NCI-H1105 treated with DMSO at 0.1 percent for 48 hours (cell line): Measurements from ENCODE around the gene ATPAF1.

Experiments used
- DNase-seq: peaks from one replicate; lab custom pipeline; 2025; lab: John Stamatoyannopoulos, UW

The ATPAF1 gene

DNA sequence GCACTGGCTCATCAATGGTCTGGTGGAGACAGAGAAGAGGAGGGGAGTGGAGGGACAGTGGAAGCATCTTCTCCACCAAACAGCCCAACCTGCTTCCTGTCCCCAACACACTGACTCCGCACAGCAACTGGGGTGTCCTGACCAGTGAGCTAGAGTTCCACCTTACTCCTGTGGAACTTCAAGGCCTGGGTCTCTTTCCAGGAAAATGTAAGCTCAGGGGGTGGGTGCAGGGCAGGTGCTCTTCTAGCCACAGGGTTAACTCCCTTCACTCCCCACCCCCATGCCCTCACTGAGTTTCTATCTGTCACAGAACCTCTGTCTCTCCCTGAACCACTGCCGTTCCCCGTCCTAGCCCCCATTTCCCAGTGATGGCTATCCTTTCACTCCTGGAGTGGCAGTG lies 52.4 kb downstream of the ATPAF1 start:
- DNase-seq: no peak

GRCh38 chr1:46615088-46615487 lies 53.1 kb downstream of the ATPAF1 start:
- DNase-seq: no peak

DNA sequence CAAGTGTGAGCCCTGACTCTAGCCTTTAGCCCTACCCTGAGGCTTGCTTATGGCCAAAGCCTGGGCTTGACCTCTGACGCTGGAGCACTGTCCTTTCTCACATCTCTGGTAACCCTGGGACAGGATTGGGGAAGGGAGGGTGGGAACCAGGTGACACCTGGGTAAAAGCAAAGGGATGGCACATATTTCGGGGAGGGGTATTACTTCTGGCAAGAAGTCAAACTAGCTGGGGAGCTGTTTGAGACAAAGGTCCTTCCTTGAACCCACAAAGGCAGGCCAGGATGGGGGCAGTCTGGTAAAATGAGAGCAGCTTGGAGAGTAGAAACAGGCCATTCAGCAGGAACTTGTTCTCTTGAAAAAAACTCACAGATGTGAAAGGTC lies 53.6 kb downstream of the ATPAF1 start:
- no peak for DNase-seq

GRCh38 chr1:46613661-46614603 lies 54.2 kb downstream of the ATPAF1 start:
- DNase-seq: no peak

DNA sequence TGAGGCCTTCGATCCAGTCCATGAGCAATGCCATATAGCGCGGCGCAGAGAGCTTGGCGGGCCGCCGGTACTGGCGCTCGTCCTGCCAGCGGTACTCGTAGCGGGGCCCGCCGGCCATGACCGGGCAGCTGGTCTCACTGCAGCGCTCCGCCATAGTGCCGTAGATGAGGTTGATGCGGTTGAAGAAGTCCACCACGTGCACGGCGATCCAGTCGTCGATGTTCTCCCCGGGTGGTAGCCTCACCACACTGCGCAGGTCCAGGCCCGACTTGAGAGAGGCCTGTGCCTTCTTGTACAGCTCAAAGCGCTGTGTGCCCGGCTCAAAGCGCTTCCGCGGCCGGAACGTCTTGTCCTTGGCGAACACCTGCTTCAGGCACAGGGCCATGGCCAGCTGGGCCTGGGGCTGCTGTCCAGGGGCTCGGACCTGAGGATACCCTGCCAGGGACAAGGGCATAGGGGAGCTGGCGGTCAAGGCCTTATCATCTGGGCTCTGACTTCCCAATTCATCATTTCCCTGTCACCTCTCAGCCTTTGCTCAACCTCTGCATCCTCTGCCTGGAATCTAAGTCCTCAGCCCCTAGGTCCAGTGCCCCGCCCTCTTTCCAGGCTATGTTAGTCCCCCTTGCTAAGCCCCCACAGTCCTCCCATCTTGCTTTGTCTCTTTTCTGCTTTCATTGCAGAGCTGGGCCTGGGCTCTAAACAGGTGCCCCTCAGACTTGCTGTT lies 55.1 kb downstream of the ATPAF1 start:
- DNase-seq: no peak

- no peak for DNase-seq
Observed at GRCh38 chr1:46611691-46612221, 56.4 kb downstream of the ATPAF1 start.

DNA sequence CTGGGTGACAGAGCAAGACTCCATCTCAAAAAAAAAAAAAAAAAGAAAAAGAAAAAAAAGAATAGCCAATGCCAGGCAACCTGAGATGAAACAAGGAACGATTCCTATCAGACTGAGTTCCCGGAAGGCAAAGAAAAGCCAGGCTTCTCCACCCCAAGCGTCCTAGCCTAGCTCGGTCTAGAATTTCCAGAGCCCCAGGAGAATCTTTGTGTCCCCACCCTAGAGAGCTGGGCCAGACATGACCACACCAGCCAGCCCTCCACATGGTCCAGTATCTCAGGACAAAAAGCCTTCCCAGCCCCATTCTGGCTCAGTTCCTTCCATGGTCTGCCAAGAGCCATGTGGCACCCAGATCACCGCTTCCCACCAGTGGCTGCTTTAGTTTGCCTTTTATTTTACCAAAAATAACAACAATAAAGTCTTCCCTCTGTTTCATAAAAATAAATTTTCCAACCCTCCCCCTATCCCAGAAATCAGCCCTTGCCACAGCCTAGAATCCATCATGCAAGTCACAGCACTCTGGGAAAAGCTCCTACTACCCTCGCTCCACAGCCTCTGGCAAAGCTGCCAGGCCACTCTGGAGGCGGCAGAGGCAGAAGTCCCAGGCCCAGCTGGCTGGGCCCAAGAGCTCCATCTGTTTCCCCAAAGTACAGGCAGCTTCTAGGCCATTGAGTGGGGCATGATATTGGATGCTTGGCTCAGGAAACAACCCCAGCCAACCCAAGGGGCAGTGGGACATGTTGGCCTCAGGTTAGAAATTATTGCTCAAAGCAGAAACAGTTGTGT lies 60.6 kb downstream of the ATPAF1 start:
- no peak for DNase-seq

DNA sequence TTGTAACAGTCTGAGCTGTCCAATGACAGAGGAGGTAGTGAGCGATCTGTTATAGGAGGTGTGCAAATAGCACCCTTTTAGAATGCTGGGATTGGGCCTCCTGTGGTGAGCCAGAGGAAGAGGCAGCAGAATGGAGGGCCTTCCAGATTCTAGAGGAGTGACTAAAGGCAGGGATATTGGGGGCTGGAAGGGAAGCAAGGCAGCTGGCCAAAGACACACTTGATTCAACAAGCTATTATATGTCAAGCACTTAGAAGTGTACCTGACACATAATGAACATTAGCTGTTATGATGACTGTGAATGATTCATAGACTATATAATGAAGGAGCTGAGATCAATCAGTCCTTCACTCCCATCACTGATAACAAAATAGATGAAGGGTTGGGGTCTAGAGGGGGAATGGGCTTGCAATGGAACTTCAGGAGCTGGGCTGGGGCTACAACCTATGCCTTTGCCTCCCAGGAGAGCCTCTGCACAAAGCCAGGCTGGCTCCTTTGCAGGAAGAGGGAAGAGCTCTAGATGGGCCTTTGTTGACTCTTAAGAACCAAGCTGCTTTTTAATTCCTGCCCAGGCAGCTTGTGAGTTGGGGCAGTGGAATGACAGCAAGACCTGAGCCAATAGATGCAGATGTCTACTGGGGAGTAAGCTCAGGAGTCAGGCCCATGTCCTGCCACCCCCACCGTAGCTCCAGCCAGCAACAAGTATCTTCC lies 61.8 kb downstream of the ATPAF1 start:
- DNase-seq: peak; percentile 80

- DNase-seq: no peak
Observed at GRCh38 chr1:46605232-46605631, 62.9 kb downstream of the ATPAF1 start.

DNA sequence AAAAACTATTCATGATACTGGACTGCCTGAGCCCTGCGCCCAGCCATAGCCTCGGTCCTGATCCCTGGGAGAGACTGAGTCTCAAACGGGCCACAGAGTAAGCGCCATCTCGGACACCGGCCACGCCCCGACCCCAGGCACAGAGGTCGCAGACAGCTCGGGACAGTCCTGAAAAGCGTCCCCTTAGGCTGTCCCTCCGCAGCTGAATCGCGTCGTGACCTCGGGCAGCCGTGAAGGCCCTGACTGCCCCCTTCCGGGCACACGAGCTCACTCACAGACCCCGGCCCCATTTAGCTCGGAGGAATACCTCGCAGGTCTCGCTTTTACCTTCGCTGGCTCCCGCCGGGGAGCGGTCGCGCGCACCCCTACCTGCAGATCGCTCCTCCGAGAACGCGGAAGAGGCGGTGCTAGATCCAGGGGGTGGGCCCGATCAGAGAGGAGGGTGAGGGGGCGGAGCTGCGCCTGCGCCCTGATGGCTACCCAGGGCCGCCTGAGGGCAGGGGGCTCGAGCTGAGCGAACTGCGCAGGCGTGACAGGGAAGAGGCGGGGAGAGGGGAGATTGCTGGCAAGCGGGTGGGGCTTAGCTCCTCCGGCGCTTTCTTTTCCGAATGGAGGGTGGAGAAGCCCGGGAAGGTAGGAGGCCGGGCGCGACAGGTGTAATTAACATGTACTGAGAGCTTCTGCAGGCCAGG lies 64.2 kb downstream of the ATPAF1 start, which contains the start of gene MKNK1:
MKNK1 (minus strand) TSS at position 411 of the 692 bp plus-strand sequence. CDS start 20,941 bp downstream, outside the sequence.
- DNase-seq: no peak

DNA sequence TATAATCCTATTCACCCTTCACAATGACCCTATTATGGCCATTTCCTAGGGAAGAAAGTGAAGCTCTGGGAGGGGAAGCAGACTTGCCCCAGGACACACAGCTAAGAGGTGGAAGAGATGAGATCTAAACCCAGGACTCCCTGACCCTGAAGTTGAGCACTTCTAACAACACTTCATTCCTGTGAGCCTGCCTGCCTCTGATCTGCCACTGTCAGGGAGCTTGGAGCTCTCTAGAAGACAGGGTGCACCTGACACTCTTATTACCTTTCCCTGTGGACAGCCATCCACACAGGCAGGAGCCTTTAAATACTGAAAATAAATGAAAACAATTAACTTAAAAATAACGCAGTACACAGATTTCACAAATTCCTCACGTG lies 64.7 kb downstream of the ATPAF1 start:
- no peak for DNase-seq

GRCh38 chr1:46601257-46602007 lies 66.7 kb downstream of the ATPAF1 start:
- no peak for DNase-seq

DNA sequence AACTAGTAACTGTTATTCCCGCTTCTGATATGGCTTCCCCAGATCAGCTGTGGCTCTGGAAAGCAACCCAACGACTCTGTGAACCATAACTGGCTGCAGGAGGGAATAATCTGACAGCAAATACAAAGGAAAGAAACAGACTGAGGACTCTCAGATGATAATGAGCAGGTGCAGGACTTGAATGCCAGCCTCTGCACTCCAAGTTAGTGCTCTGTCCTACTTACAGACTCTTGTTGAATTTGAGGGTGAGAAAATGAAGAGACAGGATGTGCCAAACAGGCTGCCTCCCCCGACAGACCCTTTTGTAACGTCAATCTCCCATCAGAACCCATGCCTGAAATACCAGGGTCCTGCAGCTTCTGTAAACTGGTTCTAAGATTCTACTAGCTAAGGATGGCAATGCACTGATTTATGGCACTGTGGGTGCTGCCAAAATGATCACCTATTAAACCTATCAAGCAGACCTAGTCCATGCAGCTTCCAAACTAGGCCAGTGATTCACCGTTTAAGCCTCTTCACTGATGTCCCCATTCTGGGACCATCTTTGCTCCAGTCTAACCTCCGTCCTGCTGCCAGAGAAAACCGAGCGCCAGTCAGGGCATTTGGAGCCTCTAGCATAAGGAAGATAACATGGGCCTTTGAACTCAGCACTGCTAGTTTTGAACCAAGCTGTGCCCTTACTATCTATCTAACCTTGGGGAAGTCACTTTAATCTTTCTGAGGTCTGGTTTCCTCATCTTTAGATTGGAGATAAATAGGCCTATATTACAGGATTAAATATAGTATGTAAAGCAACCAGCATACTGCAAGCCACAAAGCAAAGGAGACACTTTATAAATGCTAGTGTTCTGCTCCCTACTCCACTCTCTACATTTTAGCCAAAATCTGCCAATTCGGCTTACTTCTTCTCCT lies 68.8 kb downstream of the ATPAF1 start:
- no peak for DNase-seq

GRCh38 chr1:46596846-46597245 lies 71.3 kb downstream of the ATPAF1 start:
- no peak for DNase-seq

DNA sequence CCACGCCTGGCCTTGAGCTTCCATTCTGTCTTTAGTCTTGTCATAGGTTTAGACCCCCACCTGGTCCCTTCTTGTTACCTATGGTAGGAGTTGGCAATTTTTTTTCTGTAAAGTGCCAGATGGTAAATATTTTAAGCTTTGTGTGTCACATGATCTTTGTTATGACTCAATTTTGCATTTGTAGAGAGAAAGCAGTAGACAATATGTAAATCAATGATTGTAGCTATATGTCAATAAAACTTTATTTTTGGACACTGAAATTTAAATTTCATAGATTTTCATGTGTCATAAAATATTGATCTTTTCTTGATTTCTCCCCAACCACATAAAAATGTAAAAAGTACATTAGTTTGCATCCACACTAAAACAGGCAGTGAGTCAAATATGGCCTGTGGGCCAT lies 72.1 kb downstream of the ATPAF1 start:
- DNase-seq: no peak

- DNase-seq: no peak
Observed at GRCh38 chr1:46595127-46595526, 73.0 kb downstream of the ATPAF1 start.

- DNase-seq: no peak
Observed at GRCh38 chr1:46594063-46594462, 74.1 kb downstream of the ATPAF1 start.

GRCh38 chr1:46592823-46593222 lies 75.3 kb downstream of the ATPAF1 start:
- DNase-seq: no peak

- DNase-seq: no peak
Observed at GRCh38 chr1:46589529-46589928, 78.6 kb downstream of the ATPAF1 start.
